IMR-90 (cell line): ENCODE results near the gene FOXD3. TPM values are rescaled to one million over a fixed set of nuclear protein-coding genes. Genes with fewer than 3 reads are reported as not detected.

Source experiments
- ATAC-seq: fragments of 200-7000 bp; cut with Tn5 transposase; 2 replicates; pipeline ENCODE4 v1.9.1; 2020; ENCODE audit warnings: low read depth, mild to moderate bottlenecking, moderate library complexity
- BruUV-seq: library from RNA; stranded (reverse); fragments of 400-500 nt; replicated peaks from 2 replicates; lab custom pipeline; 2021; lab: Mats Ljungman, UMichigan
- CTCF ChIA-PET: fragments of 300-600 bp; formaldehyde crosslinking; extraction: SDS; loops from one replicate; lab custom pipeline; 2021; ENCODE audit warnings: antibody characterized with exemption; lab: Yijun Ruan, JAX
- POLR2A ChIA-PET: fragments of 300-600 bp; sonication (Branson Sonifier 250); formaldehyde crosslinking; loops from one replicate; lab custom pipeline; 2022; ENCODE audit warnings: antibody characterized with exemption; ENCODE audit not compliant: unreplicated experiment; lab: Charles Lee
- DNase-seq: peaks from one replicate; pipeline ENCODE4 v3.0.0; 2013
- H2AFZ ChIP-seq: replicated peaks from 2 replicates; pipeline ENCODE3; 2013; ENCODE audit warnings: low read length, mild to moderate bottlenecking; ENCODE audit not compliant: poor library complexity
- H2AK5ac ChIP-seq: 2 replicates; pipeline ENCODE4 v1.6.1; 2013; ENCODE audit warnings: low read depth, low read length, inconsistent platforms
- H2AK9ac ChIP-seq: replicated peaks from 2 replicates; pipeline ENCODE3; 2013; ENCODE audit warnings: mild to moderate bottlenecking, low read depth, low read length, moderate library complexity; ENCODE audit not compliant: poor library complexity
- H2BK120ac ChIP-seq: 2 replicates; pipeline ENCODE4 v1.6.1; 2013; ENCODE audit warnings: low read depth, low read length, inconsistent platforms
- H2BK15ac ChIP-seq: 3 replicates; pipeline ENCODE4 v1.6.1; 2013; ENCODE audit warnings: low read depth, low read length, inconsistent platforms
- H2BK20ac ChIP-seq: 2 replicates; pipeline ENCODE4 v1.6.1; 2013; ENCODE audit warnings: low read depth, mild to moderate bottlenecking, inconsistent platforms, low read length, moderate library complexity
- H2BK5ac ChIP-seq: 2 replicates; pipeline ENCODE4 v1.6.1; 2013; ENCODE audit warnings: mild to moderate bottlenecking, low read depth, low read length, inconsistent platforms; ENCODE audit not compliant: poor library complexity, severe bottlenecking
- H3K14ac ChIP-seq: replicated peaks from 2 replicates; pipeline ENCODE4 v1.6.1; 2013; ENCODE audit warnings: low read depth, low read length, inconsistent platforms
- H3K18ac ChIP-seq: 2 replicates; pipeline ENCODE4 v1.6.1; 2013; ENCODE audit warnings: low read depth, low read length, control low read depth
- H3K23ac ChIP-seq: 2 replicates; pipeline ENCODE4 v1.6.1; 2013; ENCODE audit warnings: low read depth, low read length, inconsistent platforms
- H3K27ac ChIP-seq: 2 replicates; pipeline ENCODE4 v1.5.1; 2013; ENCODE audit warnings: mild to moderate bottlenecking, control low read depth, low read length; ENCODE audit not compliant: insufficient read depth
- H3K27me3 ChIP-seq: 2 replicates; pipeline ENCODE4 v1.6.1; 2013; ENCODE audit warnings: low read length; ENCODE audit not compliant: control insufficient read depth, insufficient read depth
- H3K36me3 ChIP-seq: 2 replicates; pipeline ENCODE4 v1.6.1; 2013; ENCODE audit warnings: low read length, mixed read lengths; ENCODE audit not compliant: control insufficient read depth, insufficient read depth
- H3K4ac ChIP-seq: 2 replicates; pipeline ENCODE4 v1.6.1; 2013; ENCODE audit warnings: low read depth, low read length, inconsistent platforms
- H3K4me1 ChIP-seq: 2 replicates; pipeline ENCODE4 v1.6.1; 2013; ENCODE audit warnings: low read length, mixed read lengths; ENCODE audit not compliant: control insufficient read depth, insufficient read depth
- H3K4me2 ChIP-seq: 2 replicates; pipeline ENCODE4 v1.6.1; 2013; ENCODE audit warnings: low read depth, mild to moderate bottlenecking, control low read depth, low read length, moderate library complexity
- H3K4me3 ChIP-seq: 2 replicates; pipeline ENCODE4 v1.5.1; 2013; ENCODE audit warnings: low read depth, mild to moderate bottlenecking, control low read depth, low read length, moderate library complexity; ENCODE audit not compliant: insufficient read depth
- H3K56ac ChIP-seq: 2 replicates; pipeline ENCODE4 v1.6.1; 2013; ENCODE audit warnings: low read length, inconsistent platforms; ENCODE audit not compliant: insufficient read depth; ENCODE audit errors: extremely low read depth
- H3K79me1 ChIP-seq, 2 experiments: 2 replicates each; pipeline ENCODE4 v1.6.1; 2013; ENCODE audit warnings: low read length in 2 of 2, inconsistent platforms in 1 of 2, low read depth in 1 of 2
- H3K9ac ChIP-seq: 2 replicates; pipeline ENCODE4 v1.6.1; 2013; ENCODE audit warnings: low read depth, low read length, control low read depth
- H3K9me1 ChIP-seq: 2 replicates; pipeline ENCODE4 v1.6.1; 2013; ENCODE audit warnings: low read length, inconsistent platforms; ENCODE audit not compliant: insufficient read depth
- H3K9me3 ChIP-seq: 2 replicates; pipeline ENCODE4 v1.6.1; 2013; ENCODE audit warnings: low read length; ENCODE audit not compliant: control insufficient read depth, insufficient read depth
- H4K20me1 ChIP-seq: 2 replicates; pipeline ENCODE4 v1.6.1; 2013; ENCODE audit warnings: low read length, inconsistent platforms; ENCODE audit not compliant: insufficient read depth
- H4K5ac ChIP-seq: 2 replicates; pipeline ENCODE4 v1.6.1; 2013; ENCODE audit warnings: mild to moderate bottlenecking, low read depth, low read length, control low read depth
- H4K8ac ChIP-seq, 2 experiments: 2 replicates each; pipeline ENCODE4 v1.6.1; 2013; ENCODE audit warnings: low read depth in 2 of 2, low read length in 2 of 2, control low read depth in 1 of 2, inconsistent platforms in 1 of 2
- H4K91ac ChIP-seq: 2 replicates; pipeline ENCODE4 v1.6.1; 2013; ENCODE audit warnings: low read depth, low read length, inconsistent platforms; ENCODE audit not compliant: insufficient read depth
- POLR2A ChIP-seq: IDR thresholded peaks from 2 replicates; pipeline ENCODE4 v1.6.1; 2012; ENCODE audit warnings: mild to moderate bottlenecking, low read depth, low read length
- RCOR1 ChIP-seq: IDR thresholded peaks from 2 replicates; pipeline ENCODE4 v1.6.1; 2012; ENCODE audit warnings: mild to moderate bottlenecking, low read length, improper control_type of control experiment; ENCODE audit not compliant: insufficient replicate concordance
- whole genome bisulfite sequencing, 2 experiments: methylation state at CpG; one replicate each; pipeline versions ENCODE4 v1.1.5 to v1.1.7; 2013; ENCODE audit warnings: missing lambda C conversion rate in 2 of 2; ENCODE audit not compliant: insufficient read length in 1 of 2; ENCODE audit errors: extremely low coverage in 2 of 2; 5-methylcytosine and 5-hydroxymethylcytosine counted together
- dilution Hi-C: fragments of 300-500 bp; cut with HindIII; formaldehyde crosslinking; loops from one replicate; pipeline ENCODE4 v1.14.3; 2018; ENCODE audit warnings: low sequenced_read_pairs; ENCODE audit not compliant: unreplicated experiment
- in situ Hi-C: fragments of 300-500 bp; cut with MboI; formaldehyde crosslinking; loops from 3 replicates; pipeline ENCODE4 v1.14.3; 2019; ENCODE audit warnings: low sequenced_read_pairs, inconsistent platforms, mixed read lengths
- intact Hi-C: fragments of 100-400 bp; cut with micrococcal nuclease; formaldehyde crosslinking; loops from 2 replicates; pipeline ENCODE4 v1.10.0; 2022
- polyA plus RNA-seq, 3 experiments: library from polyadenylated mRNA; depleted of rRNA; stranded (reverse); fragments of >200 nt; gene quantifications; 2 replicates each; pipeline ENCODE4 v1.2.3, GENCODE V29; 2012; ENCODE audit warnings: low replicate concordance in 1 of 3
- total RNA-seq: library from RNA; depleted of rRNA; stranded (reverse); fragments of >200 nt; gene quantifications from 2 replicates; pipeline ENCODE4 v1.2.3, GENCODE V29; 2012
- TF ChIP-seq, protein P1 (sequence below): fragments of 150-350 bp; IDR thresholded peaks from 2 replicates; pipeline ENCODE4 v1.6.1; 2016; ENCODE audit warnings: low read depth, mild to moderate bottlenecking, low read length, moderate library complexity, borderline replicate concordance

The FOXD3 gene
- total and polyA plus RNA-seq, 2 of the 4 experiments (the other 2 are of a cell fraction) = not detected

DNA sequence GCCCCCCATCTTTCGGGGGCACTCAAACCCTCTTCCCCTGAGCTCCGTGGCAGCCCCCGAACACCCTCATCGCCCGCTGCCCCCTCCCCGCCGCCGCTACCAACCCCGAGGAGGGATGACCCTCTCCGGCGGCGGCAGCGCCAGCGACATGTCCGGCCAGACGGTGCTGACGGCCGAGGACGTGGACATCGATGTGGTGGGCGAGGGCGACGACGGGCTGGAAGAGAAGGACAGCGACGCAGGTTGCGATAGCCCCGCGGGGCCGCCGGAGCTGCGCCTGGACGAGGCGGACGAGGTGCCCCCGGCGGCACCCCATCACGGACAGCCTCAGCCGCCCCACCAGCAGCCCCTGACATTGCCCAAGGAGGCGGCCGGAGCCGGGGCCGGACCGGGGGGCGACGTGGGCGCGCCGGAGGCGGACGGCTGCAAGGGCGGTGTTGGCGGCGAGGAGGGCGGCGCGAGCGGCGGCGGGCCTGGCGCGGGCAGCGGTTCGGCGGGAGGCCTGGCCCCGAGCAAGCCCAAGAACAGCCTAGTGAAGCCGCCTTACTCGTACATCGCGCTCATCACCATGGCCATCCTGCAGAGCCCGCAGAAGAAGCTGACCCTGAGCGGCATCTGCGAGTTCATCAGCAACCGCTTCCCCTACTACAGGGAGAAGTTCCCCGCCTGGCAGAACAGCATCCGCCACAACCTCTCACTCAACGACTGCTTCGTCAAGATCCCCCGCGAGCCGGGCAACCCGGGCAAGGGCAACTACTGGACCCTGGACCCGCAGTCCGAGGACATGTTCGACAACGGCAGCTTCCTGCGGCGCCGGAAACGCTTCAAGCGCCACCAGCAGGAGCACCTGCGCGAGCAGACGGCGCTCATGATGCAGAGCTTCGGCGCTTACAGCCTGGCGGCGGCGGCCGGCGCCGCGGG is 837 bp downstream of the FOXD3 start:
- no peak overlapping the region for H4K91ac ChIP-seq
- H3K9me1 ChIP-seq = no peaks in the 10 kb centered on the region
- H3K4me1 ChIP-seq = no peaks in the 10 kb centered on the region; the same call in 1 of the 2 replicates
- DNase-seq = no peak
- no peak overlapping the region for H4K5ac ChIP-seq
- POLR2A ChIA-PET = interaction anchor here (0.6 kb wide), 1 partner anchor 1226 kb away, joined by 3 read pairs; no protein-coding TSS in a partner anchor
- dilution Hi-C loops (no loop called here), in situ Hi-C loops (loop anchor here (10.0 to 25.0 kb wide), 3 partner anchors 132 to 939 kb away; partner anchors contain the start of genes EFCAB7 and ITGB3BP), intact Hi-C loops (no loop called here)
- H4K20me1 ChIP-seq = 0 out of 2 replicates have a peak, but pooled peaks cover 5% of the 10 kb centered on the region
- H4K8ac ChIP-seq = no peak overlapping the region
- H3K23ac ChIP-seq = no peak overlapping the region
- H2BK15ac ChIP-seq = no peak overlapping the region
- no peak overlapping the region for H3K4me2 ChIP-seq
- no peak overlapping the region for H2BK20ac ChIP-seq
- ATAC-seq = peak; percentile 16; the same call in 1 of the 2 replicates
- no peak overlapping the region for H3K14ac ChIP-seq
- H3K56ac ChIP-seq = no peak overlapping the region
- no peak overlapping the region; the same call in 1 of the 2 replicates for H3K4me3 ChIP-seq
- no TSS peak for BruUV-seq
- H3K4ac ChIP-seq = no peak overlapping the region
- H3K27me3 ChIP-seq = peaks cover 89% of the 10 kb centered on the region
- peak overlapping the region; percentile 29 for H2AK9ac ChIP-seq
- H3K9ac ChIP-seq = no peak overlapping the region
- H3K27ac ChIP-seq = no peak overlapping the region
- TF ChIP-seq POLR2A (no peak), RCOR1 (no peak)
- TF ChIP-seq, protein P1, sequence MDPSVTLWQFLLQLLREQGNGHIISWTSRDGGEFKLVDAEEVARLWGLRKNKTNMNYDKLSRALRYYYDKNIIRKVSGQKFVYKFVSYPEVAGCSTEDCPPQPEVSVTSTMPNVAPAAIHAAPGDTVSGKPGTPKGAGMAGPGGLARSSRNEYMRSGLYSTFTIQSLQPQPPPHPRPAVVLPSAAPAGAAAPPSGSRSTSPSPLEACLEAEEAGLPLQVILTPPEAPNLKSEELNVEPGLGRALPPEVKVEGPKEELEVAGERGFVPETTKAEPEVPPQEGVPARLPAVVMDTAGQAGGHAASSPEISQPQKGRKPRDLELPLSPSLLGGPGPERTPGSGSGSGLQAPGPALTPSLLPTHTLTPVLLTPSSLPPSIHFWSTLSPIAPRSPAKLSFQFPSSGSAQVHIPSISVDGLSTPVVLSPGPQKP = no peak
- no peak overlapping the region for H3K18ac ChIP-seq
- no peak overlapping the region for H2BK5ac ChIP-seq
- H3K36me3 ChIP-seq = no peaks in the 10 kb centered on the region
- H2AK5ac ChIP-seq = no peak overlapping the region
- H3K9me3 ChIP-seq = peaks cover 32% of the 10 kb centered on the region
- CTCF ChIA-PET = interaction anchor here (0.5 kb wide), 1 partner anchor 145 kb away, joined by 3 read pairs; no protein-coding TSS in a partner anchor
- H2AFZ ChIP-seq = peak overlapping the region; percentile 60
- no peak overlapping the region for H2BK120ac ChIP-seq
- WGBS, 2 experiments = 2% methylated on average over 9 of the region's 104 CpGs; no CpG with 5 or more reads in 1 of the 2 experiments
- no peaks in the 10 kb centered on the region for H3K79me1 ChIP-seq
